Measurements from ENCODE around the gene JADE3.
A peak's percentile ranks its signal among the peaks of the same experiment; 100 is the strongest.

The JADE3 gene

DNA sequence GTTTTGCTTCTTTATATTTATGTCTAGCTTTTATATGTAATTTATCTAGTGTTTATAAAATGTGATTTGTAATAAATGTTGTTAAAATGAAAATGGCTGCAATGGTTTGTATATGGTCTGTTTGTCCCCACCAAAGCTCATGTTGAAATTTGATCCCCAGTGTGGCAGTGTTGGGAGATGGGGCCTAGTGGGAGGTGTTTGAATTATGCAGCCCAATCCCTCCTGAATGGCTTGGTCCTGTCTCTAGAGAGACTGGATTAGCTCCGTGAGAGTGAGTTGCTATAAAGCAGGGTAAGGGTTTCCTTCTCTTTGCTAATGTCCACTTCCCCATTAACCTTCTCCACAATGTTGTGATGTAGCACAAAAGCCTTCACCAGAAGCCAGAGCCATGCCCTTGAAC is 30.0 kb upstream of the JADE3 start:
- no peak overlapping the region for H3K4me3 ChIP-seq (ENCODE audit: low read depth, low read length)
- DNase-seq (ENCODE audit: low read depth, low spot score), result no peak
- in situ Hi-C loops (cut with HindIII; ENCODE audit: low sequenced_read_pairs), result no loop called here
- TF ChIP-seq, protein P1, sequence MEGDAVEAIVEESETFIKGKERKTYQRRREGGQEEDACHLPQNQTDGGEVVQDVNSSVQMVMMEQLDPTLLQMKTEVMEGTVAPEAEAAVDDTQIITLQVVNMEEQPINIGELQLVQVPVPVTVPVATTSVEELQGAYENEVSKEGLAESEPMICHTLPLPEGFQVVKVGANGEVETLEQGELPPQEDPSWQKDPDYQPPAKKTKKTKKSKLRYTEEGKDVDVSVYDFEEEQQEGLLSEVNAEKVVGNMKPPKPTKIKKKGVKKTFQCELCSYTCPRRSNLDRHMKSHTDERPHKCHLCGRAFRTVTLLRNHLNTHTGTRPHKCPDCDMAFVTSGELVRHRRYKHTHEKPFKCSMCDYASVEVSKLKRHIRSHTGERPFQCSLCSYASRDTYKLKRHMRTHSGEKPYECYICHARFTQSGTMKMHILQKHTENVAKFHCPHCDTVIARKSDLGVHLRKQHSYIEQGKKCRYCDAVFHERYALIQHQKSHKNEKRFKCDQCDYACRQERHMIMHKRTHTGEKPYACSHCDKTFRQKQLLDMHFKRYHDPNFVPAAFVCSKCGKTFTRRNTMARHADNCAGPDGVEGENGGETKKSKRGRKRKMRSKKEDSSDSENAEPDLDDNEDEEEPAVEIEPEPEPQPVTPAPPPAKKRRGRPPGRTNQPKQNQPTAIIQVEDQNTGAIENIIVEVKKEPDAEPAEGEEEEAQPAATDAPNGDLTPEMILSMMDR (IDR thresholded peaks at IDR 0.05; ENCODE audit: low read depth, low read length), result no peak

DNA sequence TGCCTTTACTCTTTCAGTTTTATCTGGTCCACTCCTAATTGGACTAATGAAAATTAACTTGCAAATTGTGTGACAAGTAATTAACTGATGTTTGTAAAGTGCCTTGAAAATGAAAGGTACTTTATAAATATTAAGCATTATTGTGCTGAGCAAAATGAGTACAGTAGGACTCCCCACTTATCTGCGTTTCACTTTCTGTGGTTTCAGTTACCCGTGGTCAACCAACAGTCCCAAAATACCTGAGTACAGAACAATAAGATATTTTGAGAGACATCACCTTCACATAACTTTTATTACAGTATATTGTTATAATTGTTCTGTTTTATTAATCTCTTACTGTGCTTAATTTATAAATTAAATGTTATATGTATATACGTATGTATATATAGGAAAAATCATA is 27.4 kb upstream of the JADE3 start:
- TF ChIP-seq, protein P1 (IDR thresholded peaks at IDR 0.05; ENCODE audit: low read depth, low read length), result no peak
- no peak for DNase-seq (ENCODE audit: low read depth, low spot score)
- in situ Hi-C loops (cut with HindIII; ENCODE audit: low sequenced_read_pairs), result no loop called here

DNA sequence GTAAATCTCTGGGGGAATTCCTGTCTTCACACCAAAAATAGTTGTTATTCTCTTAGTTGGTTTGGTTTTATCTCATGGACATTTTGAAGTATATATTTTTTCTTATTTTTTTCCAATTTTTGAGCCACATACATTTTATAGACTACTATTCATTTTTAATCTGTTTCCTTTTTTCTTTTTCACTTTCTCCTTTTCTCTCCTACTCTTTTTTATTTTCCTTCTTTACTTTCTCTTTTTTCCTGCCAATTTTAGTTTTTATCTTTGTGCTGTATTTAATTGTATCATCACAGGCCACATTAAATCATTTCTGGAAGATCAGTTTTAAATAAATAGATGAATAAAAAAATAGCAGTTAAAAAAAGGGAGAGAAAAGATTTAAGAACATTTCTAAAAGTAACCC is 14.0 kb upstream of the JADE3 start:
- no peak overlapping the region for H3K4me3 ChIP-seq (ENCODE audit: low read depth, low read length)
- TF ChIP-seq, protein P1 (IDR thresholded peaks at IDR 0.05; ENCODE audit: low read depth, low read length), result no peak
- in situ Hi-C loops (cut with HindIII; ENCODE audit: low sequenced_read_pairs), result no loop called here
- DNase-seq (ENCODE audit: low read depth, low spot score), result no peak

More for the DNA sequence above, 27.4 kb upstream of the JADE3 start:
- no peak overlapping the region for H3K4me3 ChIP-seq (ENCODE audit: low read depth, low read length)

DNA sequence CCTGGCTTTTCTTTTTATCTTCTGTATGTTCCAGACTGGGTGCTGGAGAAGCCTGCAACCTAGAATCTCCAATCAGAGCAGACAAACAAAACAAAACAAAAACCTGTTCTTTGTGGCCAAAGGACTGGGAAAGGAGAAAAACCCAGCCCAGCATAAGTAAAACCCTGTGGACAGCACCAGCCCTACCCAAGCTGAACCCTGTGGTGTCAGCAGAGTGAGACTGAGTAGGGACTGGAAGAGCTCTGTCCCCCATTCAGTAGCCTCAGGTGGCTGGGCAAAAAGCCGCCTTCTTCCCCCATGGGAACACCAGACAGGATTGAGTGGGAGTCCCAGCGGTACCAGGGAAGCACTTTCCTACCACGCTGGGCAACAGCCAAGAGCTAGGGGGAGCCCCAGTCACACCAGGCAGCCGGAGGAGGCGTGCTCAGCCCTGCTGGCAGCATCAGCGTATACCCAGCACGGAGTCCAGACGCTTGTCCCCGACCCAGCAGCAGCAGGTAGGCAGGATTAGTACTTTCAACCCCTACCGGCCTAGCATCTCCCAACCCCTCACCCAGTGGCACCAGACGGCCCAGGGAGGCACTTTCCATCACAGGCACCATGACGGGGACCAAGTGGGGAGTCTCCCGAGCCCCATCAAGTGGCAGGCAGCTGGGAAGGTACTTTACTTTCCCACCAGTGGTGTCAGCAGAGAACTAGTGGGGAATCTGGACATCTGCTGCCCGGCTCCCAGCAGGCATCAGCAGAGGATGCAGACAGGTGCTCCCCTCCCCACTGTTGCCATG is 8.6 kb upstream of the JADE3 start:
- in situ Hi-C loops (cut with HindIII; ENCODE audit: low sequenced_read_pairs), result no loop called here
- DNase-seq (ENCODE audit: low read depth, low spot score), result peak; percentile 67
- peak overlapping the region; percentile 45 for H3K4me3 ChIP-seq (ENCODE audit: low read depth, low read length)
- TF ChIP-seq, protein P1 (IDR thresholded peaks at IDR 0.05; ENCODE audit: low read depth, low read length), result peak; percentile 60

DNA sequence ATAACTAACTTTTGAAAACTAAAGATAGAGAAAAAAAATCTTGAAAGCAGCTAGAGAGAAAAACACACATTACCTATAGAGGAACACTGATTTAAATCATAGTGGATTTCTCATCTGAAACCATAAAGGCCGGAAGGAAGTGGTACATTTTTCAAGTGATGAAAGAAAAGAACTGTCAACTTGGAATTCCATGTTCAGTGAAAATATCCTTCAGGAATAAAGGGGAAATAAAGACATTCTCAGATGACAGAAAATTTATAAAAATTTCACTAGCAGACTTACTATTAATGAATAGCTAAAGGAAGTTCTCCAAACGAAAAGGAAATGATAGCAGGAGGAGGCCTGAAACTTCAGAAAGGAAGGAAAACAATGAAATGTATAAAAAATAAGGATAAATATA is 7.6 kb upstream of the JADE3 start:
- H3K4me3 ChIP-seq (ENCODE audit: low read depth, low read length), result no peak overlapping the region
- in situ Hi-C loops (cut with HindIII; ENCODE audit: low sequenced_read_pairs), result no loop called here
- TF ChIP-seq, protein P1 (IDR thresholded peaks at IDR 0.05; ENCODE audit: low read depth, low read length), result no peak
- DNase-seq (ENCODE audit: low read depth, low spot score), result no peak

DNA sequence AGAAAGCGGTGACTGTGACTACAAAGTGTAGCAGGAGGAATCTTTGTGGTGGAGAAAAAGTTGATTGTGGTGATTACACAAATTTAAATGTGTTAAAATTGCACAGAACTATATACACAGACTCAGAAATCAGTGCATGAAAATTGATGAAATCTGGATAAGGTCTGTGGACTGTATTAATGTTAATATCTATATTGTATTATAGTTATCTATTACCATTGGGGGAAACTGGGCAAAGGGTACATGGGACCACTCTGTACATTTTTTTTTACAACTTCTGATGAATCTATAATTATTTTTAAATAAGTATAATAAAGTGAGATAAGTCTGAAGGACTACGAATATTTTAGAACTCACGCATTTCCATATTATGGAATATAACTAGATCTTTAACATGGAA is 1.8 kb upstream of the JADE3 start:
- H3K4me3 ChIP-seq (ENCODE audit: low read depth, low read length), result no peak overlapping the region
- no peak for DNase-seq (ENCODE audit: low read depth, low spot score)
- in situ Hi-C loops (cut with HindIII; ENCODE audit: low sequenced_read_pairs), result no loop called here
- TF ChIP-seq, protein P1 (IDR thresholded peaks at IDR 0.05; ENCODE audit: low read depth, low read length), result no peak

All from astrocyte of the spinal cord (primary cell).